Measurements from ENCODE around the gene DDHD1.
"Not testable (repeated sequence)": the region's sequence is repeated elsewhere in the genome, so short reads cannot be mapped to it uniquely, and the experiment has no call there.

DDHD1 gene

GRCh38 chr14:53152887-53153701 lies at the start of gene DDHD1:
Gene DDHD1 (minus strand): TSS chr14:53153323. CDS start chr14:53153098, 225 bp downstream.
- peak; percentile 88 for DNase-seq

DNA sequence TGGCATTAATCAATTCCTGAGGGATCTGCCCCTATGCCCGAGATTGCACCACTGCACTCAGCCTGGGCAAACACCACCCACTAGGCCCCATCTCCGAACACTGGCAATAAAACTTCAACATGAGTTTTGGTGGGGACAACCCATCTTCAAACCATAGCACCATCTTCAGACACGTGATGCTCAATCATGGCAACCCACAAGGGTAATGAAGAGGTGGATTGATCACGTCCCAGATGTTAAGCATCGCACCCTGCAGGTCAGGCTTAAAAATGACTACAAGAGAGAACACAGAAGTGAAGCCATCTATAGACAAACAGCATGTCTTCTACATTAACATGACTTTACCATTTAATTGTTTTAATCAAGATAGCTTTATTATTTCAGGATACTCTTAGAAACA lies 42.8 kb upstream of the DDHD1 start:
- no peak for DNase-seq

DNA sequence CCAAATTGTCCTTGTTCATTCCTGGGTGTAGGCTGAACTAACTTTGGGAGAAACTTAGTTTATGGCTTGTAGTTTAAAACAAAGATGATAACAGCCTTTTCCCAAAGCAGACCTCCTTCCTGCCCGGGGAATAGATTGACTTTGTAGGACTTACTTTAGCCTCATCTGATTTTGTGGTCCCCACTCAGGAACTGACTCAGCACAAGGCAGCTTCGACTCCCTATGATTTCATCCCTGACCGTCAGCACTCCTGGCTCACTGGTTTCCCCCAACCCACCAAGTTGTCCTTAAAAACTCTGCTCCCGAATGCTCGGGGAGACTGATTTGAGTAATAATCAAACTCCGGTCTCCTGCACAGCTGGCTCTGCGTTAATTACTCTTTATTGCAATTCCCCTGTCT lies 40.1 kb upstream of the DDHD1 start:
- no peak for DNase-seq

DNA sequence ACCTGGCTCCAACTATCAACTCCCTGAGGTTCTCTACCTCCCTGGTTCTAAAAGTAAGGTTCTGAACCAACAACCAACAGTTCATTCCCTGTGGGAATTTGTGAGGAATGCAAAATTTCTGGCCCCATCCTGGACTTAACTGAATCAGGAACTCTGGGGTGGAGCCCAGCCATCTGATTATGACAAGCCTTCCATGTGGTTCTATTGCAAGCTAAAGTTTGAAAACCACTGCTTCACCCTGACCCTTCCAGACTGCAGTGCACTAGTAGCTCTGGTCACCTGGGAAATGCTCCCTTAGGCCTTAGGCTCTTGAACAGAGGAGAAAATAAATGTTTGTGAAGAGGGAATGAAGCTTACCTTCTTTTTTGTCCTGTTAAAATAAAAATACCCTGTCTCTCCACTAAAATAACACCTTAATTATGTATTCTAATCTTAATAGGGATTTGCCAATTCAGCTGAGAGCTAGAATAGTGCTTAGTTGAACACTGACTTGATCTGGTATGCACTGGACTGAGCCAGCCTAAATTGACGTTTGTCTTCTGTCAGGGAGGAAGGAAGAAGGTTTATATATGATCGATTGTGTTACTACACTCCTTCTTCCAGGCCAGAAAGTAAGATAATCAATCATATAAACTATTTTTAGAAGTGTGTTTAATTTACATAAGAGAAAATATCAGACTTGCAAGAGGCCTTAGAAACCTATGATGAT lies 39.1 kb upstream of the DDHD1 start:
- no peak for DNase-seq

GRCh38 chr14:53190938-53191337 lies 37.8 kb upstream of the DDHD1 start:
- no peak for DNase-seq

GRCh38 chr14:53187921-53188463 lies 34.9 kb upstream of the DDHD1 start:
- no peak for DNase-seq

- no peak for DNase-seq
Observed at GRCh38 chr14:53186532-53186931, 33.4 kb upstream of the DDHD1 start.

DNA sequence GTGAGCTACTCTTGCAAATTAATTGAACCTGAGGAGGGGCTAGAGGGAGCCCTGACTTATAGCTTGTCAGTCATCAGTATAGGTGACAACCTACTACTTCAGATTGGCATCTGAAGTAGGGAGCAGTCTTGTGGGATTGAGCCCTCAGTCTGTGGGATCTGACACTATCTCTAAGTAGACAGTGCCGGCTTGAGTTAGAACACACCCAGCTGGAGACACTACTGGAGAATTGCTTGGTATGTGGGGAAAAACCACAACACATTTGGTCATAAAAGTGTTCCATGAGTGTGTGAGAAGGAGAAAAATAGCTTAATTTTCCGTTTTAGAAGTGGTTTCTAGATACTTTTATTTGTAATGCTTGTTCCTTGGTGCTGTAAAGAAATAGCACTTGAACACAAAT lies 30.5 kb upstream of the DDHD1 start:
- no peak for DNase-seq

GRCh38 chr14:53183056-53183455 lies 29.9 kb upstream of the DDHD1 start:
- no peak for DNase-seq

DNA sequence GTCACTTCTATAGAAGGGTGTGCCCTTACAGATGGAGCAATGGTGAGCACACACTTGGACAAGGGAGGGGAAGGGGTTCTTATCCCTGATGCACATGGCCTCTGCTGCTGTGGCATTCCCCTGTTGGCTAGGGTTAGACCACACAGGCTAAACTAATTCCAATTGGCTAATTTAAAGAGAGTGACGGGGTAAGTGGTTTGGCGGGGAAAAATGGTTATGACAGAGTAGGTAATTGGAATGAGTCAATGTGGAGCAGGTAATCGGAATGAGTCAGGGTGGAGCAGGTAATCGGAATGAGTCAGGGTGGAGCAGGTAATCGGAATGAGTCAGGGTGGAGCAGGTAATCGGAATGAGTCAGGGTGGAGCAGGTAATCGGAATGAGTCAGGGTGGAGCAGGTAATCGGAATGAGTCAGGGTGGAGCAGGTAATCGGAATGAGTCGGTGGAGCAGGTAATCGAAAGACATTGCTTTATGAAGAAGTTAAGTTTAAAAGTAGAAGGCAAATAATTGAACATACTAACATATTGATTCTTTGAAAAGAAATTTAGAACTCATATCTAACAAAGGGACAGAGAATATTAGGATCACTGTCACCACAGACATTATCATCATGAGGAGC lies 28.4 kb upstream of the DDHD1 start:
- DNase-seq, result not testable (repeated sequence)

GRCh38 chr14:53180272-53181221 lies 27.4 kb upstream of the DDHD1 start:
- no peak for DNase-seq

DNA sequence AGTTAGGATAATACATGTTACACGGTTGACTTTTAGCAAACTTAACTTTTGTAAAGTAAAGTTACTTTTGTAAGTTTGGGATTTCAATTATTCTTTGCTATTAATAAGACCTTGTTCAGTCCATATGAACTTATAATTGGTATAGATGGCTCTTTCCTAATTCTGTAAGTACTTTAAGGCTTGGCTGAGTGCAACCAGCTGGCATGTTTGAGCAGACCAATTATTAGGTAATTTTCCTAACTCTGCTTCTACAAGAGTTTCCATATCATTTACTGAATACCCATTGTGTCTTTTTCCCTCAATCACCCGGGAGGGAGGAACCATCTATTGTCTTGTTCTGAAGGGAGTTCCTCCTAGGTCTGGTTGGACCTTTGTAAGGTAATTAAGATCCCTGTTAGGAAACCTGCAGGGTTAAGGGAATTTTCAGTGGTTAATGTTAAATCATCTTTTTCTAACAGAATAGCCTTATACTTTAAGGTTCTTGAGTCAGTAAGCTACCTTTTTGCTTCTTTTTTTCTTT lies 26.4 kb upstream of the DDHD1 start:
- DNase-seq, result peak; percentile 6

DNA sequence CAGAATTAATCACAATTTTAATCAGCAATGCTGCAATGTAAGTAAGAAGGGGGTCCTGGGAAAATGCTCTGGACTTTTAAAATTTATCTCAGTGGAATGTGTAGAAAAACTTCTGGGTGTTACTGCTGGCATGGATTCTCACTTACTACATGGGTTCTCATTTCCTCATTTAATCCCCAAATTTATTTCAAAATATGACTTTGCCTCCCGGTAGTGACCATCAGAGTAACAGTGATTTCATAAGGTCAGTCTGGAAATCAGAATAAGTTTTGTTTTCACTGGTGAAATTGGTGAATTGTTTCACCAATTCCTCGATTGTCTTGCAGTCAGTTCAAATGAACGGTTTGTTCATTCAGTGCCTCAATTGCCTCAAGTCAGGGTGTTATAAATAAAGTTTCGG lies 22.3 kb upstream of the DDHD1 start:
- DNase-seq, result no peak

GRCh38 chr14:53174918-53175317 lies 21.8 kb upstream of the DDHD1 start:
- DNase-seq, result no peak

DNA sequence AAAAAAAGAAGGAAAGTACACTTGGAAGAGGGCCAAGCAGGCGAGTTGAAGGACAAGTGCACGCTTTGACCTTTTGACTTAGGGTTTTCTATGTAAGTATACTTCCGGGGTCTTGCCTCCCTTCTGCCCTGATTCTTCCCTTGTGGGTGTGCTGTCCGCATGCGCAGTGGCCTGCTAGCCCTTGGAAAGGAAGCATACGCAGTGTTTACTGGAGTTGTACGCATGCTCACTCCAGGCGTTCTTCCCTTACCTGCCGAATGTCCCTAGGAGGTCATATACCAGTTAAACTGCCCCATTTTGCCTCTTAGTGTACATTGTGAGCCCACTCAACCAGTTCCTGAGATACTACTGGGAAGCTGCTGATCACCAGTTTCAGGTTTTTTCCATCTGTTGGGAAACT lies 15.7 kb upstream of the DDHD1 start:
- DNase-seq, result no peak

- no peak for DNase-seq
Observed at GRCh38 chr14:53167602-53168328, 14.6 kb upstream of the DDHD1 start.

- DNase-seq, result no peak
Observed at GRCh38 chr14:53161758-53162435, 8.8 kb upstream of the DDHD1 start.

DNA sequence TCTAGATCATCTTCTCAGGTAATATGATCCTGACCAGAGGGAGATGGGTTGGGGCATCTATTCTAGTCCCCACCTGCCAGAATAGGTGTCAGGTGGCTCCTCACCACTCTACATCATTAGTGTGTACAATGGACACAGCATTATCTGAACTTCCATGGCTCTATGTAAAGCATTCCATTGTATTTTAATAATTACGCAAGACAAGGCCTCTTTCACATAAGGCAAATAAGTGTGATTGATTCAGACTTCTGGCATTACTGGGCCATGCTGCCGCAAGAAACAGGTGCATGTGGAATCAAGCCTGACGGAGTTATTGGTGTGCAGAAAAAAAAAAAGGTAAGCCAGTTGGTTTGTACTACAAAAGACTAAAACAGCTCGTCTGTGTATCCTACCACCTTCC lies 3.1 kb upstream of the DDHD1 start:
- DNase-seq, result no peak

- DNase-seq, result no peak
Observed at GRCh38 chr14:53153702-53154112, 584 bp upstream of the DDHD1 start.

- DNase-seq, result no peak
Observed at GRCh38 chr14:53152184-53152886, 788 bp downstream of the DDHD1 start.
